CD8-positive, alpha-beta memory T cell (primary cell): ENCODE results near the gene THAP6. TPM values are rescaled to one million over a fixed set of nuclear protein-coding genes. Genes with fewer than 3 reads are reported as not detected.
"Not testable (repeated sequence)": the region's sequence is repeated elsewhere in the genome, so short reads cannot be mapped to it uniquely, and the experiment has no call there.

Experiments used
- CTCF ChIA-PET: fragments of 350-600 bp; sonication (Branson Sonifier 250); formaldehyde crosslinking; loops from one replicate; lab custom pipeline; 2021; ENCODE audit warnings: antibody characterized with exemption; lab: Charles Lee
- POLR2A ChIA-PET: fragments of 350-600 bp; sonication (Branson Sonifier 250); formaldehyde crosslinking; loops from one replicate; lab custom pipeline; 2021; ENCODE audit warnings: antibody characterized with exemption; lab: Charles Lee
- DNase-seq, 5 donors: peaks; one replicate each; pipeline versions ENCODE4 v3.0.0 to v3.0.0-alpha.2; 2020 to 2022; ENCODE audit warnings: mixed read lengths in 1 of 5
- H3K27ac ChIP-seq: one replicate; pipeline ENCODE4 v1.7.0; 2013; ENCODE audit warnings: low read depth, mild to moderate bottlenecking, low read length, moderate library complexity
- H3K27me3 ChIP-seq: 2 replicates; pipeline ENCODE4 v1.7.0; 2013; ENCODE audit warnings: low read length, mild to moderate bottlenecking; ENCODE audit not compliant: insufficient read depth, poor library complexity, severe bottlenecking
- H3K36me3 ChIP-seq: 2 replicates; pipeline ENCODE4 v1.7.0; 2013; ENCODE audit warnings: mild to moderate bottlenecking, low read length, moderate library complexity; ENCODE audit not compliant: insufficient read depth
- H3K4me1 ChIP-seq: 2 replicates; pipeline ENCODE4 v1.7.0; 2013; ENCODE audit warnings: mild to moderate bottlenecking, low read length, moderate library complexity; ENCODE audit not compliant: insufficient read depth
- H3K4me3 ChIP-seq: 2 replicates; pipeline ENCODE4 v1.7.0; 2013; ENCODE audit warnings: mild to moderate bottlenecking, low read length
- H3K9me3 ChIP-seq: 2 replicates; pipeline ENCODE4 v1.7.0; 2013; ENCODE audit warnings: mild to moderate bottlenecking, low read length
- H3K27ac Mint-ChIP-seq, 8 donors: one replicate each; pipeline ENCODE4 v1.8.0; 2020 to 2021; ENCODE audit warnings: mixed read lengths in 8 of 8, mild to moderate bottlenecking in 6 of 8, inconsistent platforms in 3 of 8, moderate library complexity in 3 of 8
- H3K27me3 Mint-ChIP-seq, 2 donors: one replicate each; pipeline ENCODE4 v1.8.0; 2020 to 2021; ENCODE audit warnings: mixed read lengths in 2 of 2, mild to moderate bottlenecking in 1 of 2, moderate library complexity in 1 of 2
- H3K36me3 Mint-ChIP-seq, 3 donors: one replicate each; pipeline ENCODE4 v1.8.0; 2020 to 2021; ENCODE audit warnings: mixed read lengths in 3 of 3, inconsistent platforms in 1 of 3, mild to moderate bottlenecking in 1 of 3
- H3K4me1 Mint-ChIP-seq, 3 donors: one replicate each; pipeline ENCODE4 v1.8.0; 2020 to 2021; ENCODE audit warnings: mixed read lengths in 3 of 3, inconsistent platforms in 1 of 3, mild to moderate bottlenecking in 1 of 3
- H3K4me3 Mint-ChIP-seq, 7 donors: one replicate each; pipeline ENCODE4 v1.8.0; 2020 to 2021; ENCODE audit warnings: mixed read lengths in 7 of 7, mild to moderate bottlenecking in 6 of 7, moderate library complexity in 4 of 7, inconsistent platforms in 2 of 7
- H3K9me3 Mint-ChIP-seq, 5 donors: one replicate each; pipeline ENCODE4 v1.8.0; 2020 to 2022; ENCODE audit warnings: mixed read lengths in 5 of 5, mild to moderate bottlenecking in 3 of 5, moderate library complexity in 2 of 5, inconsistent platforms in 1 of 5
- polyA plus RNA-seq: library from polyadenylated mRNA; unstranded; fragments of 300-500 nt; fragmentation: Illumina TruSeq; gene quantifications from one replicate; pipeline ENCODE4 v1.2.3, GENCODE V29; 2021
- total RNA-seq, 2 experiments: library from RNA; stranded (reverse); gene quantifications; one replicate each; pipeline ENCODE4 v1.2.3, GENCODE V29; 2021

The THAP6 gene
- total and polyA plus RNA-seq, 3 experiments from 2014 or later: 13.8 to 23.2 (median 22.7) TPM

DNA sequence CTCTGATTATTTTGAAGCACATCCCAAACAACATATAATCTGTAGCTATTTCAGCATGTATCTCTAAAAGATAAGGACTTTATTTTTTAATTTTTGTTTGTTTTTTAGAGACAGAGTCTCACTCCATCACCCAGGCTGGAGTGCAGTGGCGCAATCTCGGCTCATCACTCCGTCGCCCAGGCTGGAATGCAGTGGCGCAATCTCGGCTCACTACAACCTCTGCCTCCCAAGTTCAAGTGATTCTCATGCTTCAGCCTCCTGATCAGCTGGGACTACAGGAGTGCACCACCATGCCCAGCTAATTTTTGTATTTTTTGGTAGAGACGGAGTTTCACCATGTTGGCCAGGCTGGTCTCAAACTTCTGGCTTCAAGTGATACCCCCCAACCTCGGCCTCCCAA is 29.9 kb downstream of the THAP6 start:
- POLR2A ChIA-PET, H3K27me3 ChIP-seq, H3K36me3 ChIP-seq, DNase-seq, H3K4me1 ChIP-seq, H3K4me3 ChIP-seq, H3K4me1 Mint-ChIP-seq, H3K9me3 Mint-ChIP-seq, H3K4me3 Mint-ChIP-seq, H3K27me3 Mint-ChIP-seq, H3K27ac ChIP-seq, H3K9me3 ChIP-seq: not testable (repeated sequence)
- CTCF ChIA-PET: interaction anchor here (1.1 to 1.3 kb wide), 2 partner anchors 11 to 26 kb away, joined by 4 to 5 read pairs; partner anchors contain the start of gene ODAPH
- Mint-ChIP-seq H3K36me3 (peaks cover 0 to 35% (median 21%) of the 10 kb centered on the region in 3 donors), H3K27ac (peak overlapping the region in 1 of 8 donors; percentile 30)

- H3K4me3 Mint-ChIP-seq: no peak overlapping the region
- no peak for DNase-seq
- CTCF ChIA-PET: no interaction called here
- H3K4me3 ChIP-seq: no peak overlapping the region
- H3K9me3 Mint-ChIP-seq: no peaks in the 10 kb centered on the region
- H3K27me3 ChIP-seq: no peaks in the 10 kb centered on the region
- no peaks in the 10 kb centered on the region for H3K4me1 Mint-ChIP-seq
- no peaks in the 10 kb centered on the region for H3K4me1 ChIP-seq
- H3K9me3 ChIP-seq: no peaks in the 10 kb centered on the region
- H3K27ac Mint-ChIP-seq: peak overlapping the region in 1 of 8 donors; percentile 10
- H3K27me3 Mint-ChIP-seq: no peaks in the 10 kb centered on the region
- POLR2A ChIA-PET: no interaction called here
- no peak overlapping the region for H3K27ac ChIP-seq
- H3K36me3 Mint-ChIP-seq: peaks cover 0 to 29% (median 21%) of the 10 kb centered on the region in 3 donors
- no peaks in the 10 kb centered on the region for H3K36me3 ChIP-seq
These were observed 30.6 kb downstream of the THAP6 start for GRCh38 chr4:75544870-75545269.

DNA sequence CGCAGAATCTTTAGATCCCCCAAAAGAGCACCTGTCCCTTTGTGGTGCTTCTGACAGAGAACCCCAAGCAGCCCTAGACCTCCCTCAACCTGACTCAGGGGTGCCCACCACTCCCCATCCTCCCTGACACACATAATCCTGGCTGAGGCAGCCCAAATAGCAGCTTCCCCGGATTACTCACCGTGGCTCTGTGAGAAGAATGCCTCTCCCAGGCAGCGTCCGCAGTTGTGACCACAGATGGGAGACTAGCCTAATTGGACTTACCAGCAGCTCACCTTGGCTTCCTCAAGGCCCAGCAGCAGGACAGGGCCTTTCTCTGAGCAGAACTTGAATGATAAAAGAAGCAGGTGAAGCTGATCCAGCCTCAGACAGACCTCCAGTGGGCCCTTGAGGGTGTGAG is 31.3 kb downstream of the THAP6 start:
- POLR2A ChIA-PET: no interaction called here
- no peaks in the 10 kb centered on the region for H3K27me3 ChIP-seq
- peak overlapping the region in 2 of 8 donors; percentile 66 to 85 for H3K27ac Mint-ChIP-seq
- CTCF ChIA-PET: no interaction called here
- H3K36me3 Mint-ChIP-seq: peaks cover 0 to 23% (median 17%) of the 10 kb centered on the region in 3 donors
- H3K27ac ChIP-seq: no peak overlapping the region
- no peak overlapping the region for H3K4me3 ChIP-seq
- H3K4me1 ChIP-seq: no peaks in the 10 kb centered on the region
- DNase-seq: no peak
- no peaks in the 10 kb centered on the region for H3K9me3 ChIP-seq
- no peak overlapping the region for H3K4me3 Mint-ChIP-seq
- no peaks in the 10 kb centered on the region for H3K27me3 Mint-ChIP-seq
- H3K36me3 ChIP-seq: no peaks in the 10 kb centered on the region
- H3K4me1 Mint-ChIP-seq: no peaks in the 10 kb centered on the region
- no peaks in the 10 kb centered on the region for H3K9me3 Mint-ChIP-seq

DNA sequence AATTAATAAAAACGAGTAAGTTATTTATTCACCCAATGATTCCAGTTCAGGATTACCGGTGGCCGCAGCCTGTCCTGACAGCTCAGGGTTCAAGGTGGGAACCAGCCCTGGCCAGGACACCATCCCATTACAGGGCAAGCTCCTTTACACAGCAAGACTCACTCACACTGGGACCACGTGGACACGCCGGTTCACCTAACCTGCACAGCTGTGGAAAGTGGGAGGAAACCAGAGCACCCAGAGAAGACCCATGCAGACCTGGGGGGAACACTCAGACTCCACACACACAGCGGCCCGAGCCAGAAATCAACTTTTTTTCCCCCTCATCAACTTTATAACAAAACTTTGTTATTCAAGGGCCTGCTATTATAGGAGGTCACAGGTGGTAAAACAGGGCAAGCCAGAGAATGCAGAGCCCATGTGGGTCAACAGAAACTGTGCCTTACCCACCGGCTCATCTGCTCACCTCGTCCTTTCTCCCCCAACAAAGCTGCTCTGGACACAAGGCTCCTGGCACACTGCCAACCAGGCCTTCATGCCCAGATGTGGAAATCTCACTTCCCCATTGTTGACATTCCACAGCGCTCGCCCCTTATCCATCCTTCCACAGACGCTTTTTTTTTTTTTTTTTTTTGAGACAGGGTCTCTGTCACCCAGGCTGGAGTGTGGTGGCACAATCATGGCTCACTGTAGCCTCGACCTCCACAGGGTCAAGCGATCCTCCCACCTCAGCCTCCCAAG is 33.5 kb downstream of the THAP6 start:
- no peak overlapping the region for H3K4me3 ChIP-seq
- H3K9me3 ChIP-seq: no peaks in the 10 kb centered on the region
- H3K27ac Mint-ChIP-seq: no peak overlapping the region
- H3K9me3 Mint-ChIP-seq: no peaks in the 10 kb centered on the region
- H3K27ac ChIP-seq: no peak overlapping the region
- no peaks in the 10 kb centered on the region for H3K27me3 ChIP-seq
- no peaks in the 10 kb centered on the region for H3K27me3 Mint-ChIP-seq
- H3K4me3 Mint-ChIP-seq: no peak overlapping the region
- H3K4me1 ChIP-seq: no peaks in the 10 kb centered on the region
- H3K36me3 ChIP-seq: no peaks in the 10 kb centered on the region
- no peak for DNase-seq
- H3K36me3 Mint-ChIP-seq: peaks cover 0 to 15% (median 9%) of the 10 kb centered on the region in 3 donors
- CTCF ChIA-PET: no interaction called here
- POLR2A ChIA-PET: no interaction called here
- no peaks in the 10 kb centered on the region for H3K4me1 Mint-ChIP-seq

- POLR2A ChIA-PET: no interaction called here
- no peak overlapping the region for H3K27ac Mint-ChIP-seq
- H3K4me3 ChIP-seq: no peak overlapping the region
- H3K36me3 ChIP-seq: no peaks in the 10 kb centered on the region
- H3K9me3 Mint-ChIP-seq: no peaks in the 10 kb centered on the region
- H3K4me1 ChIP-seq: no peaks in the 10 kb centered on the region
- no peaks in the 10 kb centered on the region for H3K27me3 ChIP-seq
- DNase-seq: no peak
- H3K4me3 Mint-ChIP-seq: no peak overlapping the region
- H3K27ac ChIP-seq: no peak overlapping the region
- H3K4me1 Mint-ChIP-seq: no peaks in the 10 kb centered on the region
- H3K36me3 Mint-ChIP-seq: peaks cover 0 to 13% (median 2%) of the 10 kb centered on the region in 3 donors
- H3K9me3 ChIP-seq: no peaks in the 10 kb centered on the region
- peaks cover 0 to 2% of the 10 kb centered on the region in 2 donors for H3K27me3 Mint-ChIP-seq
- CTCF ChIA-PET: no interaction called here
These were observed 34.7 kb downstream of the THAP6 start for GRCh38 chr4:75549019-75549418.

DNA sequence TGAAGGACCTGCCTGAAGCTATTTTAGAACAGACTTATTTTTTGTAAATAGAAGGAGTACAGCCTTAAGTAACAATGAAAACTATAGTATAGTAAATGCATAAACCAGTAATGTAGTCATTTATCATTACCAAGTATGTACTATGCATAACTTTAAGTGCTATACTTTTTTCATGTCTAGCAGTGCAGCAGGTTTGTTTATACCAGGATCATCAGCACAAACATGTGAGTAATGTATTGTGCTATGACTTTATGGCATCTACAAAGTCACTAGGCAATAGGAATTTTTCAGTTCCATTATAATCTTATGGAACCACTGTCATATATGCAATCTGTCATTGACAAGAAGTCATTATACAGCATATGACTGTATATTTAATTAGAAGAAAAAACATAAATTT is 38.2 kb downstream of the THAP6 start:
- Histone ChIP-seq H3K4me1 (no peaks in the 10 kb centered on the region), H3K4me3 (no peak overlapping the region), H3K27ac (no peak overlapping the region), H3K9me3 (no peaks in the 10 kb centered on the region), H3K27me3 (no peaks in the 10 kb centered on the region), H3K36me3 (no peaks in the 10 kb centered on the region)
- Mint-ChIP-seq H3K9me3 (no peaks in the 10 kb centered on the region), H3K36me3 (no peaks in the 10 kb centered on the region), H3K27me3 (peaks cover 3 to 17% of the 10 kb centered on the region in 2 donors), H3K4me3 (no peak overlapping the region), H3K4me1 (peaks cover 8 to 11% (median 10%) of the 10 kb centered on the region in 3 donors), H3K27ac (no peak overlapping the region)
- no peak for DNase-seq
- ChIA-PET POLR2A (no interaction called here), CTCF (no interaction called here)

DNA sequence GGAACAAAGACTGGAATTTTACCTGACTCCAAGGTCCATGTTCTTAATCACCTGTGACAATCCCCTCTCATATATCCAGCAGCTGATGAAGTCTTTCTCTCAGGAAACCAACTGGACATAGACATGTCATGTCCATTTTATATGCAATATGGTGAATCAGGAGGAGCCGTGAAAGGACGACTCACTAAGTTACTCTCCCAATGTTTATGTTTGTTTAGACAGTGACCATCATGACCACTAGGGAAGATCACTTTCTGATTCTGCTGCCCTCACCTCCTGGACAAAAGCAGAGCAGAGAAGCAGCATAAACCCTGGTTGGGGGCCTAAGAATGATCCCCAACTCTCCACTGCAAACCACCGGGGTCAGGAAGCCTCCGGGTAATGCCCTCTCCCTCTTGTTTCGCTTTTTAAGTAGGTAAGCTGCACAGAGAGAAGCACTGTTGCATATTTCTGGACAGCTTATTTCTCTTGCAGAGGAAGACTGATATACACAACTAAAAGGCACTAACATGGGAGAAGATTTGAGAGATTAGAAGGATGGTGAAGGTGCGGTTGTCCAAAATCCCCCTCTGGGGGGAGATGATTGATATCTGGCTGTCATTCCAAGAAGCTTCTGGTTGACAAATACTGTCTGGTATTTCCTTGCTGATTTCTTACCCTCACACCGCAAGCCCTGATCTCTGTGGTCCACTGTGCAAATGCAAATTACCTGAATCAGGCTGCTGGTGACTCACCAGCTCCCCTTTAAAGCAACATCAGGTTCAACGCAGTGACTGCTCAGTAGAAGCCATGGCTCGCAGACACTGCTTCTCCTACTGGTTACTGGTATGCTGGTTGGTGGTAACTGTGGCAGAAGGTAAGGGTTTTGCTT is 41.3 kb downstream of the THAP6 start, which contains the start of gene ODAPH:
Gene ODAPH, plus strand, starts transcription at position 773 of the 871 bp plus-strand sequence. Its CDS starts 17 bp downstream, at position 790.
- peaks cover 0 to 4% (median 2%) of the 10 kb centered on the region in 3 donors for H3K36me3 Mint-ChIP-seq
- Histone ChIP-seq H3K9me3 (no peaks in the 10 kb centered on the region), H3K27me3 (no peaks in the 10 kb centered on the region), H3K4me1 (no peaks in the 10 kb centered on the region), H3K27ac (no peak within 1 kb of the TSS), H3K36me3 (no peaks in the 10 kb centered on the region), H3K4me3 (no peak within 1 kb of the TSS)
- peak within 1 kb of the TSS in 4 of 7 donors; percentile 28 to 71 (median 38) for H3K4me3 Mint-ChIP-seq
- peak within 1 kb of the TSS in 2 of 8 donors; percentile 23 to 61 for H3K27ac Mint-ChIP-seq
- peak in 1 of 5 donors; percentile 1 for DNase-seq
- ChIA-PET POLR2A (interaction anchor here (0.5 kb wide), 1 partner anchor 340 kb away, joined by 3 read pairs; no protein-coding TSS in a partner anchor), CTCF (interaction anchor here (1.3 to 1.4 kb wide), 2 partner anchors 12 to 41 kb away, joined by 3 to 5 read pairs; no protein-coding TSS in a partner anchor)
- peaks cover 8 to 34% of the 10 kb centered on the region in 2 donors for H3K27me3 Mint-ChIP-seq
- H3K4me1 Mint-ChIP-seq: peaks cover 8 to 11% (median 10%) of the 10 kb centered on the region in 3 donors
- no peaks in the 10 kb centered on the region for H3K9me3 Mint-ChIP-seq

DNA sequence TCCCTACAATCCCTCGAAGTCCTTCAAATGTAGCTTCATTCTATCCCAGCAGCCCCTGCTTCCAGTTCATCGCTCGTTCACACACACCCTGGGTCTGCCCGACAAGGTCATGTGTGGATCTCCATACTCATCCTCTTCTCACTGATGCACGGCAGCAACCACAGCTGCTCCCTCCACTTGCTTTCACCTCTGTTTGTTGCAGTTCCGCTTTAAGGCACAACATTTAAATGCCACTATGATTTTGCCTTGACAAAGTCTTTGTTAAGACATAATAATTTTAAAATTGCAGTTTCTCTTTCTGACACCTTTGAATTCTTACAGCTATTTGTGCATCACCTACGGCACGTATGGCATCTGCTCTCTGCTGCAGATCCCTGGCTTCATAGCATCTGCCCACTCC is 43.4 kb downstream of the THAP6 start:
- CTCF ChIA-PET: no interaction called here

More for the DNA sequence above, 43.4 kb downstream of the THAP6 start:
- no peak overlapping the region for H3K4me3 ChIP-seq
- no peaks in the 10 kb centered on the region for H3K27me3 ChIP-seq
- H3K9me3 ChIP-seq: no peaks in the 10 kb centered on the region
- peaks cover 10 to 39% of the 10 kb centered on the region in 2 donors for H3K27me3 Mint-ChIP-seq
- H3K36me3 ChIP-seq: no peaks in the 10 kb centered on the region
- no peak for DNase-seq
- H3K4me1 Mint-ChIP-seq: peaks cover 8 to 11% (median 10%) of the 10 kb centered on the region in 3 donors
- H3K27ac Mint-ChIP-seq: no peak overlapping the region
- H3K4me3 Mint-ChIP-seq: no peak overlapping the region
- H3K4me1 ChIP-seq: no peaks in the 10 kb centered on the region
- H3K36me3 Mint-ChIP-seq: peaks cover 0 to 4% (median 2%) of the 10 kb centered on the region in 3 donors
- no peak overlapping the region for H3K27ac ChIP-seq
- no peaks in the 10 kb centered on the region for H3K9me3 Mint-ChIP-seq
- POLR2A ChIA-PET: no interaction called here
